ENCODE data around the gene PUM2. TPM values are rescaled to one million over a fixed set of nuclear protein-coding genes. Genes with fewer than 3 reads are reported as not detected.
A peak's percentile ranks its signal among the peaks of the same experiment; 100 is the strongest.

PUM2 gene
- total and polyA plus RNA-seq, 2 of the 13 experiments (the other 11 are each of a cell fraction or from before 2014, with no cell fraction given), result 69.6 to 69.8 TPM

DNA sequence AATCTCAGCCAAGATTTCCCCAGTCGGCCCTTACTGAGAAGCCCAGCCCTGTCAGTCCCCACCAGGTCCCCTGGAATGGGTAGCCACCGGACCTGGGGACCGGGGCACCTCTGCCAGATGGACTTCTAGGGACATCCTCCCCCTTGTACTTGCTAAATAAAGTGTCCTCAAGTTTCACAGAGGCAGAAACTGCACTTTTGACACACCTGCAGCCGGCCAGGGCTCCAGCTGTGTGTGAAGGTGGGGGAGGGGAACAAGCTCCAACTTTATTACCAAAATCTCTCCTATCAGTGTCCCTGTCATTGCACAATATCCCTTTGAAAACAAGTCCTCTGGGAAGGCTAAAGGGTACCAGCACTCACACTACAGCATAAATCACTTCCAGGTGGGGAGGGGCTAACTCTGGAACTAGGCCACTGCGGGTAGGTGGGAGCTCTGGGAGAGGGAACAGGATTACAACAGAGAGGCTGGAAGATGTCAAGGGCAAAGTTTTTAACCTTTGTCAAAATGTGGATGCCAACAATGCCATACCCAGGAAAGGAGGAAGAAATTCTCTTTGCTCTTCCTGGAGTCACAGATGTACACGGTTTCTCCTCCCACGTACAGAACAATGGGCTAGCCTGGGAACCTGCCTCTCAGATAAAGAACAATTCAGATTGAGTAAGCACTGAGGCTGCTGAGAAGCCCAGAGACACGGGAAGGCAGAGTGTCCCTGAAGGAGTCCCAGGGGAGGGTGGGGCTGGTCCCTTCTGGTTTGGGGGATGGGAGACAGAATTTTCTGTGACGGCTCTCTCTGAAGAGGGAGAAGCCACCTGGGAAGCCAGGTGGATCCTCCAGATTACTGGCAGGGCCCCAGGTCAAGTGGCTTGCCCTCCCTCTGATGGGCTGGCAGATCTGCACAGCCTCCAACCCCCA, 136.7 kb downstream of the PUM2 start (continued):
- TF ChIP-seq, protein P1, sequence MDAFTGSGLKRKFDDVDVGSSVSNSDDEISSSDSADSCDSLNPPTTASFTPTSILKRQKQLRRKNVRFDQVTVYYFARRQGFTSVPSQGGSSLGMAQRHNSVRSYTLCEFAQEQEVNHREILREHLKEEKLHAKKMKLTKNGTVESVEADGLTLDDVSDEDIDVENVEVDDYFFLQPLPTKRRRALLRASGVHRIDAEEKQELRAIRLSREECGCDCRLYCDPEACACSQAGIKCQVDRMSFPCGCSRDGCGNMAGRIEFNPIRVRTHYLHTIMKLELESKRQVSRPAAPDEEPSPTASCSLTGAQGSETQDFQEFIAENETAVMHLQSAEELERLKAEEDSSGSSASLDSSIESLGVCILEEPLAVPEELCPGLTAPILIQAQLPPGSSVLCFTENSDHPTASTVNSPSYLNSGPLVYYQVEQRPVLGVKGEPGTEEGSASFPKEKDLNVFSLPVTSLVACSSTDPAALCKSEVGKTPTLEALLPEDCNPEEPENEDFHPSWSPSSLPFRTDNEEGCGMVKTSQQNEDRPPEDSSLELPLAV (CRISPR knock-in tag; conservative IDR thresholded peaks at IDR 0.05; ENCODE audit: low read depth), result no peak
- TF ChIP-seq, protein P2, sequence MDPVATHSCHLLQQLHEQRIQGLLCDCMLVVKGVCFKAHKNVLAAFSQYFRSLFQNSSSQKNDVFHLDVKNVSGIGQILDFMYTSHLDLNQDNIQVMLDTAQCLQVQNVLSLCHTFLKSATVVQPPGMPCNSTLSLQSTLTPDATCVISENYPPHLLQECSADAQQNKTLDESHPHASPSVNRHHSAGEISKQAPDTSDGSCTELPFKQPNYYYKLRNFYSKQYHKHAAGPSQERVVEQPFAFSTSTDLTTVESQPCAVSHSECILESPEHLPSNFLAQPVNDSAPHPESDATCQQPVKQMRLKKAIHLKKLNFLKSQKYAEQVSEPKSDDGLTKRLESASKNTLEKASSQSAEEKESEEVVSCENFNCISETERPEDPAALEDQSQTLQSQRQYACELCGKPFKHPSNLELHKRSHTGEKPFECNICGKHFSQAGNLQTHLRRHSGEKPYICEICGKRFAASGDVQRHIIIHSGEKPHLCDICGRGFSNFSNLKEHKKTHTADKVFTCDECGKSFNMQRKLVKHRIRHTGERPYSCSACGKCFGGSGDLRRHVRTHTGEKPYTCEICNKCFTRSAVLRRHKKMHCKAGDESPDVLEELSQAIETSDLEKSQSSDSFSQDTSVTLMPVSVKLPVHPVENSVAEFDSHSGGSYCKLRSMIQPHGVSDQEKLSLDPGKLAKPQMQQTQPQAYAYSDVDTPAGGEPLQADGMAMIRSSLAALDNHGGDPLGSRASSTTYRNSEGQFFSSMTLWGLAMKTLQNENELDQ (CRISPR knock-in tag; IDR thresholded peaks at IDR 0.05; ENCODE audit: borderline replicate concordance), result no peak
- TF ChIP-seq CAMTA2 (CRISPR knock-in tag; IDR thresholded peaks at IDR 0.05; ENCODE audit: borderline replicate concordance) (0 out of 2 replicates have a peak, but pooled peaks have one; percentile 77), MIER2 (CRISPR knock-in tag; IDR thresholded peaks at IDR 0.05) (peak; percentile 56), PHF21A (CRISPR knock-in tag; IDR thresholded peaks at IDR 0.05) (peak; percentile 99), SALL1 (CRISPR knock-in tag; IDR thresholded peaks at IDR 0.05) (peak; percentile 89), CHD4 (IDR thresholded peaks at IDR 0.05; ENCODE audit: borderline replicate concordance, low read length) (no peak; the same call in 1 of the 2 replicates), DPF2 (CRISPR knock-in tag; IDR thresholded peaks at IDR 0.05; ENCODE audit: borderline replicate concordance, low read depth) (peak; percentile 84), ZFP90 (CRISPR knock-in tag; IDR thresholded peaks at IDR 0.05; ENCODE audit: borderline replicate concordance) (peak; percentile 77), TCF7 (IDR thresholded peaks at IDR 0.05; ENCODE audit: low read depth) (peak; percentile 64), RFXANK (CRISPR knock-in tag; IDR thresholded peaks at IDR 0.05) (no peak), ZMYM3 (CRISPR knock-in tag; IDR thresholded peaks at IDR 0.05) (peak; percentile 80), ELF1 (CRISPR knock-in tag; IDR thresholded peaks at IDR 0.05) (peak; percentile 49), NFKB2 (CRISPR knock-in tag; IDR thresholded peaks at IDR 0.05; ENCODE audit: borderline replicate concordance) (0 out of 2 replicates have a peak, but pooled peaks have one; percentile 22)
- TF ChIP-seq, protein P3, sequence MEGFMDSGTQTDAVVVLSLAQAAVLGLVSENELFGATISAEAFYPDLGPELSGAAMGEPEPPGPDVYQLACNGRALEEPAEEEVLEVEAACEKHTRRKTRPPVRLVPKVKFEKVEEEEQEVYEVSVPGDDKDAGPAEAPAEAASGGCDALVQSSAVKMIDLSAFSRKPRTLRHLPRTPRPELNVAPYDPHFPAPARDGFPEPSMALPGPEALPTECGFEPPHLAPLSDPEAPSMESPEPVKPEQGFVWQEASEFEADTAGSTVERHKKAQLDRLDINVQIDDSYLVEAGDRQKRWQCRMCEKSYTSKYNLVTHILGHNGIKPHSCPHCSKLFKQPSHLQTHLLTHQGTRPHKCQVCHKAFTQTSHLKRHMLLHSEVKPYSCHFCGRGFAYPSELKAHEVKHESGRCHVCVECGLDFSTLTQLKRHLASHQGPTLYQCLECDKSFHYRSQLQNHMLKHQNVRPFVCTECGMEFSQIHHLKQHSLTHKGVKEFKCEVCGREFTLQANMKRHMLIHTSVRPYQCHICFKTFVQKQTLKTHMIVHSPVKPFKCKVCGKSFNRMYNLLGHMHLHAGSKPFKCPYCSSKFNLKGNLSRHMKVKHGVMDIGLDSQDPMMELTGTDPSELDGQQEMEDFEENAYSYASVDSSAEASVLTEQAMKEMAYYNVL (CRISPR knock-in tag; IDR thresholded peaks at IDR 0.05; ENCODE audit: borderline replicate concordance), result peak; percentile 80
- TF ChIP-seq, protein P4, sequence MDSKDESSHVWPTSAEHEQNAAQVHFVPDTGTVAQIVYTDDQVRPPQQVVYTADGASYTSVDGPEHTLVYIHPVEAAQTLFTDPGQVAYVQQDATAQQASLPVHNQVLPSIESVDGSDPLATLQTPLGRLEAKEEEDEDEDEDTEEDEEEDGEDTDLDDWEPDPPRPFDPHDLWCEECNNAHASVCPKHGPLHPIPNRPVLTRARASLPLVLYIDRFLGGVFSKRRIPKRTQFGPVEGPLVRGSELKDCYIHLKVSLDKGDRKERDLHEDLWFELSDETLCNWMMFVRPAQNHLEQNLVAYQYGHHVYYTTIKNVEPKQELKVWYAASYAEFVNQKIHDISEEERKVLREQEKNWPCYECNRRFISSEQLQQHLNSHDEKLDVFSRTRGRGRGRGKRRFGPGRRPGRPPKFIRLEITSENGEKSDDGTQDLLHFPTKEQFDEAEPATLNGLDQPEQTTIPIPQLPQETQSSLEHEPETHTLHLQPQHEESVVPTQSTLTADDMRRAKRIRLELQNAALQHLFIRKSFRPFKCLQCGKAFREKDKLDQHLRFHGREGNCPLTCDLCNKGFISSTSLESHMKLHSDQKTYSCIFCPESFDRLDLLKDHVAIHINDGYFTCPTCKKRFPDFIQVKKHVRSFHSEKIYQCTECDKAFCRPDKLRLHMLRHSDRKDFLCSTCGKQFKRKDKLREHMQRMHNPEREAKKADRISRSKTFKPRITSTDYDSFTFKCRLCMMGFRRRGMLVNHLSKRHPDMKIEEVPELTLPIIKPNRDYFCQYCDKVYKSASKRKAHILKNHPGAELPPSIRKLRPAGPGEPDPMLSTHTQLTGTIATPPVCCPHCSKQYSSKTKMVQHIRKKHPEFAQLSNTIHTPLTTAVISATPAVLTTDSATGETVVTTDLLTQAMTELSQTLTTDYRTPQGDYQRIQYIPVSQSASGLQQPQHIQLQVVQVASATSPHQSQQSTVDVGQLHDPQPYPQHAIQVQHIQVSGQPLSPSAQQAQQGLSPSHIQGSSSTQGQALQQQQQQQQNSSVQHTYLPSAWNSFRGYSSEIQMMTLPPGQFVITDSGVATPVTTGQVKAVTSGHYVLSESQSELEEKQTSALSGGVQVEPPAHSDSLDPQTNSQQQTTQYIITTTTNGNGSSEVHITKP (CRISPR knock-in tag; IDR thresholded peaks at IDR 0.05; ENCODE audit: low read depth), result peak; percentile 86
- TF ChIP-seq, protein P5, sequence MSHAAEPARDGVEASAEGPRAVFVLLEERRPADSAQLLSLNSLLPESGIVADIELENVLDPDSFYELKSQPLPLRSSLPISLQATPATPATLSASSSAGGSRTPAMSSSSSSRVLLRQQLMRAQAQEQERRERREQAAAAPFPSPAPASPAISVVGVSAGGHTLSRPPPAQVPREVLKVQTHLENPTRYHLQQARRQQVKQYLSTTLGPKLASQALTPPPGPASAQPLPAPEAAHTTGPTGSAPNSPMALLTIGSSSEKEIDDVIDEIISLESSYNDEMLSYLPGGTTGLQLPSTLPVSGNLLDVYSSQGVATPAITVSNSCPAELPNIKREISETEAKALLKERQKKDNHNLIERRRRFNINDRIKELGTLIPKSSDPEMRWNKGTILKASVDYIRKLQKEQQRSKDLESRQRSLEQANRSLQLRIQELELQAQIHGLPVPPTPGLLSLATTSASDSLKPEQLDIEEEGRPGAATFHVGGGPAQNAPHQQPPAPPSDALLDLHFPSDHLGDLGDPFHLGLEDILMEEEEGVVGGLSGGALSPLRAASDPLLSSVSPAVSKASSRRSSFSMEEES (CRISPR knock-in tag; IDR thresholded peaks at IDR 0.05), result no peak
